ENCODE results near the gene RAPGEF1. TPM values are rescaled to one million over a fixed set of nuclear protein-coding genes. Genes with fewer than 3 reads are reported as not detected.
A peak's percentile ranks its signal among the peaks of the same experiment; 100 is the strongest.

The RAPGEF1 gene
- total RNA-seq, 1 donor from 2014 or later, result 73.1 TPM

GRCh38 chr9:131698618-131698985, 41.3 kb downstream of the RAPGEF1 start:
- no peak overlapping the region for H3K27ac Mint-ChIP-seq (ENCODE audit: unreplicated experiment)
- H3K4me1 Mint-ChIP-seq (ENCODE audit: low read depth), result peaks cover 27% of the 10 kb centered on the region
- no peaks in the 10 kb centered on the region for H3K27me3 Mint-ChIP-seq (ENCODE audit: low read depth)
- H3K4me3 Mint-ChIP-seq (ENCODE audit: unreplicated experiment), result no peak overlapping the region
- no peak for TF ChIP-seq CTCF (IDR thresholded peaks at IDR 0.05)
- DNase-seq (ENCODE audit: low spot score), result no peak
- H3K36me3 Mint-ChIP-seq (ENCODE audit: low read depth), result no peaks in the 10 kb centered on the region
- no peaks in the 10 kb centered on the region for H3K9me3 Mint-ChIP-seq (ENCODE audit: low read depth)

- DNase-seq (ENCODE audit: low spot score), result no peak
- H3K9me3 Mint-ChIP-seq (ENCODE audit: low read depth), result no peaks in the 10 kb centered on the region
- TF ChIP-seq CTCF (IDR thresholded peaks at IDR 0.05), result no peak
- H3K36me3 Mint-ChIP-seq (ENCODE audit: low read depth), result no peaks in the 10 kb centered on the region
- H3K4me3 Mint-ChIP-seq (ENCODE audit: unreplicated experiment), result no peak overlapping the region
- no peaks in the 10 kb centered on the region for H3K27me3 Mint-ChIP-seq (ENCODE audit: low read depth)
- H3K27ac Mint-ChIP-seq (ENCODE audit: unreplicated experiment), result no peak overlapping the region
- H3K4me1 Mint-ChIP-seq (ENCODE audit: low read depth), result peaks cover 30% of the 10 kb centered on the region
Measured at GRCh38 chr9:131697908-131698617, 41.8 kb downstream of the RAPGEF1 start.

- no peak overlapping the region for H3K4me3 Mint-ChIP-seq (ENCODE audit: unreplicated experiment)
- no peaks in the 10 kb centered on the region for H3K36me3 Mint-ChIP-seq (ENCODE audit: low read depth)
- H3K9me3 Mint-ChIP-seq (ENCODE audit: low read depth), result no peaks in the 10 kb centered on the region
- H3K4me1 Mint-ChIP-seq (ENCODE audit: low read depth), result peaks cover 29% of the 10 kb centered on the region
- H3K27ac Mint-ChIP-seq (ENCODE audit: unreplicated experiment), result no peak overlapping the region
- TF ChIP-seq CTCF (IDR thresholded peaks at IDR 0.05), result peak; percentile 38
- no peaks in the 10 kb centered on the region for H3K27me3 Mint-ChIP-seq (ENCODE audit: low read depth)
- no peak for DNase-seq (ENCODE audit: low spot score)
Measured at GRCh38 chr9:131697097-131697496, 42.8 kb downstream of the RAPGEF1 start.

- Mint-ChIP-seq H3K27me3 (ENCODE audit: low read depth) (no peaks in the 10 kb centered on the region), H3K9me3 (ENCODE audit: low read depth) (no peaks in the 10 kb centered on the region), H3K4me3 (ENCODE audit: unreplicated experiment) (no peak overlapping the region), H3K36me3 (ENCODE audit: low read depth) (no peaks in the 10 kb centered on the region), H3K27ac (ENCODE audit: unreplicated experiment) (no peak overlapping the region), H3K4me1 (ENCODE audit: low read depth) (peaks cover 24% of the 10 kb centered on the region)
- no peak for TF ChIP-seq CTCF (IDR thresholded peaks at IDR 0.05)
- DNase-seq (ENCODE audit: low spot score), result no peak
Measured at GRCh38 chr9:131695836-131696460, 43.9 kb downstream of the RAPGEF1 start.

GRCh38 chr9:131695366-131695765, 44.5 kb downstream of the RAPGEF1 start:
- peaks cover 24% of the 10 kb centered on the region for H3K4me1 Mint-ChIP-seq (ENCODE audit: low read depth)
- no peaks in the 10 kb centered on the region for H3K9me3 Mint-ChIP-seq (ENCODE audit: low read depth)
- no peak overlapping the region for H3K27ac Mint-ChIP-seq (ENCODE audit: unreplicated experiment)
- H3K27me3 Mint-ChIP-seq (ENCODE audit: low read depth), result no peaks in the 10 kb centered on the region
- no peak for DNase-seq (ENCODE audit: low spot score)
- no peaks in the 10 kb centered on the region for H3K36me3 Mint-ChIP-seq (ENCODE audit: low read depth)
- no peak for TF ChIP-seq CTCF (IDR thresholded peaks at IDR 0.05)
- no peak overlapping the region for H3K4me3 Mint-ChIP-seq (ENCODE audit: unreplicated experiment)

Data from chondrocyte (in vitro differentiated cells).